Upper lobe of right lung (tissue), 1 donor: ENCODE measurements around the gene ABHD16A. TPM values are rescaled to one million over a fixed set of nuclear protein-coding genes. Genes with fewer than 3 reads are reported as not detected.

Source experiments
- ATAC-seq: fragments of 200-7000 bp; cut with Tn5 transposase; one replicate; pipeline ENCODE4 v1.9.1; 2020; ENCODE audit warnings: mild to moderate bottlenecking, moderate library complexity
- DNase-seq: peaks from one replicate; pipeline ENCODE4 v3.0.0-alpha.2; 2020
- H3K27ac ChIP-seq: fragments of 200-600 bp; one replicate; pipeline ENCODE4 v1.8.0; 2022
- H3K27me3 ChIP-seq: fragments of 200-600 bp; one replicate; pipeline ENCODE4 v1.8.0; 2022; ENCODE audit warnings: mild to moderate bottlenecking
- H3K36me3 ChIP-seq: fragments of 200-600 bp; one replicate; pipeline ENCODE4 v1.8.0; 2022
- H3K4me1 ChIP-seq: fragments of 200-600 bp; one replicate; pipeline ENCODE4 v1.8.0; 2022
- H3K4me3 ChIP-seq: fragments of 200-600 bp; one replicate; pipeline ENCODE4 v1.8.0; 2022; ENCODE audit warnings: mild to moderate bottlenecking
- H3K9me3 ChIP-seq: fragments of 200-600 bp; one replicate; pipeline ENCODE4 v1.8.0; 2022
- intact Hi-C: fragments of 100-400 bp; cut with DNase I; formaldehyde crosslinking; loops from one replicate; pipeline ENCODE4 v1.11.0; 2022
- total RNA-seq: library from RNA; stranded (reverse); fragmentation: NEBNext Ultra II Directional; extraction: Animal tissue kit (Norgen Biotek cat#: 25700); gene quantifications from one replicate; pipeline ENCODE4 v1.2.1, GENCODE V29; 2021
- TF ChIP-seq, protein P1 (sequence below): fragments of 200-600 bp; IDR thresholded peaks from one replicate; pipeline ENCODE4 v1.8.0; 2022; ENCODE audit warnings: antibody characterized with exemption
- donor health status: DM: no; HTN: yes; CAD: no; lungs with severe emphysema.

Gene ABHD16A
- total RNA-seq, 1 donor from 2014 or later: 55.8 TPM

DNA sequence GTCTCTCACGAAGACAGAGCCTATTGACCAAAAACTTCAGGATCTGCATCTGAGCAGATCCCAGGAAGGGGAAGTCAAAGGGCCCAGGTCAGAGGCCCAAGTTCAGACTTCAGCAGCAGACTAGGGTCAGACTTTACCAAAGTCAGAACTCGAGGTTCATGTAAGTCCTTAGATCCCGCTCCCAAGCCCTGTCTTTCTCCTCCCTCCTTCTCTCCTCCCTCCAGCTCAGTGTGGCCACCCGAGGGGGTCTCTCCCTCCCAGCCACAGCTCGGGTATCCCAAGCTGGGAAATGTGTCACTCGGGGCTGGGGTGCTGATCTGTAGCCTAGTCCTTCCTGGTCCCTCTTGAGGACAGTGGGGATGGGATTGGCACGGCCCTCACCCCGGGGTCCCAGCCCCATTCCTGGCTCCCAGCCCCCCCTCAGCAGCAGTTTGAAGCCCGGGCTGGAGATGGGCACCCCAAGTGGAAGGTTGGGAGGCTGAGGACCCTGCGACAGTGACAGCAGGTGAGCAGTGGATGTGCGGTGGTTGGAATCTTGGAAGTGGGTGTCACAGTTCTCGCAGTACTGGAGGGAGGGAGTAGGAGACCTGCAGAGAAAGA lies 40.9 kb downstream of the ABHD16A start:
- H3K27me3 ChIP-seq: no peaks in the 10 kb centered on the region
- intact Hi-C loops: no loop called here
- H3K4me3 ChIP-seq: no peak overlapping the region
- peaks cover 54% of the 10 kb centered on the region for H3K4me1 ChIP-seq
- TF ChIP-seq, protein P1, sequence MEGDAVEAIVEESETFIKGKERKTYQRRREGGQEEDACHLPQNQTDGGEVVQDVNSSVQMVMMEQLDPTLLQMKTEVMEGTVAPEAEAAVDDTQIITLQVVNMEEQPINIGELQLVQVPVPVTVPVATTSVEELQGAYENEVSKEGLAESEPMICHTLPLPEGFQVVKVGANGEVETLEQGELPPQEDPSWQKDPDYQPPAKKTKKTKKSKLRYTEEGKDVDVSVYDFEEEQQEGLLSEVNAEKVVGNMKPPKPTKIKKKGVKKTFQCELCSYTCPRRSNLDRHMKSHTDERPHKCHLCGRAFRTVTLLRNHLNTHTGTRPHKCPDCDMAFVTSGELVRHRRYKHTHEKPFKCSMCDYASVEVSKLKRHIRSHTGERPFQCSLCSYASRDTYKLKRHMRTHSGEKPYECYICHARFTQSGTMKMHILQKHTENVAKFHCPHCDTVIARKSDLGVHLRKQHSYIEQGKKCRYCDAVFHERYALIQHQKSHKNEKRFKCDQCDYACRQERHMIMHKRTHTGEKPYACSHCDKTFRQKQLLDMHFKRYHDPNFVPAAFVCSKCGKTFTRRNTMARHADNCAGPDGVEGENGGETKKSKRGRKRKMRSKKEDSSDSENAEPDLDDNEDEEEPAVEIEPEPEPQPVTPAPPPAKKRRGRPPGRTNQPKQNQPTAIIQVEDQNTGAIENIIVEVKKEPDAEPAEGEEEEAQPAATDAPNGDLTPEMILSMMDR: no peak
- no peaks in the 10 kb centered on the region for H3K9me3 ChIP-seq
- peaks cover 30% of the 10 kb centered on the region for H3K36me3 ChIP-seq
- no peak overlapping the region for H3K27ac ChIP-seq
- no peak for ATAC-seq
- no peak for DNase-seq

DNA sequence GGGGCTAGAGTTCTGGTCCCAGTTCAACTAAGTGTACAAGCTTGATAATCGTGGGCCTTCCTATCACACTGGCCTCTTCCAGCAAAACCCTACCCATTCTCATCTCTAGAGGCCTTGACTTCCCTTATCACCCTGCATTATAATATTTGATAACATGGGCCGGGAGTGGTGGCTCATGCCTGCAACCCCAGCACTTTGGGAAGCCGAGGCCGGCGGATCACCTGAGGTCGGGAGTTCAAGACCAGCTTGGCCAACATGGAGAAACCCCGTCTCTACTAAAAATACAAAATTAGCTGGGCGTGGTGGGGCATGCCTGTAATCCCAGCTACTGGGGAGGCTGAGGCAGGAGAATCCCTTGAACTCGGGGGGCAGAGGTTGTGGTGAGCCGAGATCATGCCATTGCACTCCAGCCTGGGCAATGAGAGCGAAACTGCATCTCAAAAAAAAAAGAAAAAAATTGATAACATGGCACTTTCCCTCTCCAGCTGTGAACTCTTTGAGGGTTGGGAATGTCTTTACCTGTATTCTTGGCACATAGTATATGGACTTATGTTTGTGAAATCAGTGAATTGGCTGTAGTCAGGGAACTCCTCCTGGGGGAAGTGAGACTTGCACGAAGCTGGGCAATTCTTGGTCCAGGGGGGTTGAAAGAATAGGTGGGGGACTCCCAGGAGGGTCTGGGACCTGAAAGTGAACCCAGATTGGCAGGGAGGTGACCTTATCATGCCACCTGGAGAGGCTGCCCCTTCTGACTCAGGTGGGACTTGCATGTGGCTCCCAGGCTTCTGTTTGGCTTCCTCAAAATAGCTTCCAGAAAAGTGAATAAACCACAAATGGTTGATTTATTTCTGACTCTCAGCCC lies 41.6 kb downstream of the ABHD16A start:
- intact Hi-C loops: no loop called here
- Histone ChIP-seq H3K4me3 (peak overlapping the region; percentile 80), H3K27ac (peak overlapping the region; percentile 82), H3K27me3 (no peaks in the 10 kb centered on the region), H3K9me3 (no peaks in the 10 kb centered on the region), H3K36me3 (peaks cover 31% of the 10 kb centered on the region), H3K4me1 (peaks cover 48% of the 10 kb centered on the region)
- DNase-seq (no peak), ATAC-seq (no peak)
- TF ChIP-seq, protein P1: no peak

DNA sequence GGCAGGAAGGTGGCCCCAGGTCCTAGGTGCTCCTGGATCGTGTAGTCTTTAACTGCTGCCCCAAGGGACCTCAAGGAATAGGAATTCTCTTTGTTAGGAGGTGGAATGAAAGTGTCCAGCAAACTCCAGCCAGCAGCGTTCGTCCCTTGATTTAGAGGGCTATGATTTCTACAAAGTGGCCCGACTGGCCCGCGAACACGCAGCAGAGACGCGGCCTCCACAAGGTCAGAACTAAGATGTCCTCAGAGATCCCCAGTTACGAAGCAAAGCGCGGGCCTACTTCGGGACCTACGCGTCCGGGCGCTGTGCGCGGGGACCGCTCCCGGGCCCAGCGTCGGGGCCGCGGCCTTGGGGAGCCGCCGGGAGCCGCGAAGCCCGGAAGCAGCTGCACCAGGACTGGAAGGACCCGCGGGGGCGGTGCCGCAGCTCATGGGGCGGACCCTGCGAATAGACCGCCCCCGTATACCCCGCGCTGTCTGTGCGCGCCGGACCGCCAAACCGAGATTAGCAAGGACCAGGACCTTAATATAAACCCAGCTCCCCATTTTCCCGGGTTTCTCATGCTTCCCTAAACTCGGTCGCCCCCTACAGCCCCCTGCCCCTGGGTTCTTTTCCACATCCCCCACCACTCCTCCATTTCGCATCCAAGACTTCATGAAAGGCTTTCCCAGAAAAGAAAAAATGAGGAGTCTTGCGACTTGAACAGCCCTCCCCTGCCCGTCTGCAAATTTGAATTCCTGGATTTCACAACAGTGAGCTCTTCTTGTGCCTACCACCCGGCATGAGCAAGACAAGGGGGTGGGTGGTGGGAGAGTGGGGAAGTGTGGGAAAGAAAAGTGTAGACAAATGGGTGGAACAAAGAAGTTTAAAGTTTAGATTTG lies 42.5 kb downstream of the ABHD16A start, which contains the start of gene C6orf47:
TSS of gene C6orf47 (minus strand) at position 398 of the 881 bp plus-strand sequence. CDS start 831 bp downstream, outside the sequence.
- Histone ChIP-seq H3K9me3 (no peaks in the 10 kb centered on the region), H3K36me3 (peaks cover 40% of the 10 kb centered on the region), H3K4me1 (peaks cover 46% of the 10 kb centered on the region), H3K27me3 (no peaks in the 10 kb centered on the region), H3K27ac (peak within 1 kb of the TSS; percentile 82), H3K4me3 (peak within 1 kb of the TSS; percentile 80)
- TF ChIP-seq, protein P1: no peak
- intact Hi-C loops: no loop called here
- DNase-seq: peak; percentile 95
- ATAC-seq: peak; percentile 89

DNA sequence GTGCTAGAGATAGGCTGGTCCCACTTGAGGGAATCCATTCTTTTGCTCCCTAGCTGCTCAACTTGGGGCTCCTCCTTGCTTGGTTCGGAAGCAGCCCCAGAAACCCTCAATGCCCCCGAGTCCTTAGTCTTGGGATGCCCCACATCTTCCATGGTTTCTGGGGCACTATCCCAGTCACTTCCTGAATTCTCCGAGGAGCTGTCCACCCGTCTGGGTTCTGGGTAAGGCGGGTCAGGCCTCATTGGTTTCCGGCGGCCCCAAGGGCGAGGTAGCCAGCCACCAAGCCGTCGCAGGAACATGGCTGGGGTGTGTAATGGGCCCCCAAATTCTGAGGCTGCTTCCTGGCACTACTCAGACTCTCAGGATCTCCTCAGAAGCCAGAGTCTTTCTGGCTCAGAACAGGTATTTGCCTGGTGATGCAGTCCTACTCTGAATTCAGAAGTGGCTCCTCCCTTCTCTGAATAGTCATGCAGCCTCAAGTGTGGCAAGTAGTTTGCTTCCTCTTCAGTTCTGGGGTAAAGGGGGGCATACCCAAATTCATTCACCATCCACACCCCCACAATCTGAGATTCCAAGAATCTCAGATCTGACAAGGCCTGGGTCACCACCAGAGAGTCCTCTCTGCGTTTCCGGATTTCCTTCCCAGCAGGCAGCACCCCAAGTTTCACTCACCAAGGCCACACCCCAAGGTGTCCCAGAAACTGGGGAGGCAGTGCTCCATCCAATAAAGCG lies 43.3 kb downstream of the ABHD16A start:
- Histone ChIP-seq H3K4me3 (peak overlapping the region; percentile 80), H3K27me3 (no peaks in the 10 kb centered on the region), H3K27ac (peak overlapping the region; percentile 82), H3K9me3 (no peaks in the 10 kb centered on the region), H3K4me1 (peaks cover 46% of the 10 kb centered on the region), H3K36me3 (peaks cover 40% of the 10 kb centered on the region)
- TF ChIP-seq, protein P1: no peak
- DNase-seq (no peak), ATAC-seq (peak; percentile 52)
- intact Hi-C loops: no loop called here
